ENCODE measurements around the gene CYSTM1.

The CYSTM1 gene

GRCh38 chr5:140189977-140190871 is 15.2 kb downstream of the CYSTM1 start (continued):
- TF ChIP-seq PRDM6 (tag by site-specific recombination; IDR thresholded peaks at IDR 0.05) (peak; percentile 69), SP7 (tag by site-specific recombination; IDR thresholded peaks at IDR 0.05) (peak; percentile 32; the same call in 1 of the 2 replicates), ZBTB1 (tag by site-specific recombination; IDR thresholded peaks at IDR 0.05) (no peak), ZNF132 (tag by site-specific recombination; IDR thresholded peaks at IDR 0.05; ENCODE audit: borderline replicate concordance) (no peak), IKZF3 (tag by site-specific recombination; IDR thresholded peaks at IDR 0.05) (peak; percentile 51; the same call in 1 of the 2 replicates), ZNF660 (tag by site-specific recombination; IDR thresholded peaks at IDR 0.05) (peak; percentile 88; the same call in 1 of the 2 replicates), ZNF398 (tag by site-specific recombination; IDR thresholded peaks at IDR 0.05) (no peak), SCRT2 (tag by site-specific recombination; IDR thresholded peaks at IDR 0.05) (no peak), ZEB2 (tag by site-specific recombination; IDR thresholded peaks at IDR 0.05) (no peak), ZNF362 (tag by site-specific recombination; IDR thresholded peaks at IDR 0.05) (peak; percentile 94), ZBTB17 (tag by site-specific recombination; IDR thresholded peaks at IDR 0.05) (peak; percentile 69), HOXC10 (CRISPR knock-in tag; IDR thresholded peaks at IDR 0.05) (no peak), ZNF18 (tag by site-specific recombination; IDR thresholded peaks at IDR 0.05) (no peak), PRDM10 (tag by site-specific recombination; IDR thresholded peaks at IDR 0.05) (peak; percentile 43), INSM2 (tag by site-specific recombination; IDR thresholded peaks at IDR 0.05) (no peak), SCRT1 (tag by site-specific recombination; IDR thresholded peaks at IDR 0.05; ENCODE audit: borderline replicate concordance) (no peak), ZNF221 (tag by site-specific recombination; IDR thresholded peaks at IDR 0.05; ENCODE audit: borderline replicate concordance) (no peak), PRDM4 (tag by site-specific recombination; IDR thresholded peaks at IDR 0.05) (peak; percentile 65; the same call in 1 of the 2 replicates), ZNF280C (tag by site-specific recombination; IDR thresholded peaks at IDR 0.05) (no peak)
